ENCODE results near the gene SIM2. TPM values are rescaled to one million over a fixed set of nuclear protein-coding genes. Genes with fewer than 3 reads are reported as not detected.

The SIM2 gene
- total and polyA plus RNA-seq, 5 experiments from 2014 or later: 0.03 to 0.04 TPM; not detected in 3

GRCh38 chr21:36704958-36705678 is 6.2 kb downstream of the SIM2 start:
- H3K4me1 Mint-ChIP-seq: peaks cover 35 to 79% (median 55%) of the 10 kb centered on the region in 4 donors
- POLR2A ChIA-PET: no interaction called here

GRCh38 chr21:36705679-36706481 is 7.0 kb downstream of the SIM2 start:
- POLR2A ChIA-PET: no interaction called here
- peak overlapping the region; percentile 42 to 85 (median 78) for H3K4me3 Mint-ChIP-seq
- H3K9me3 Mint-ChIP-seq: peaks cover 0 to 3% (median 0%) of the 10 kb centered on the region in 9 donors
- peak; percentile 46 to 47 for ATAC-seq
- H3K27me3 Mint-ChIP-seq: peaks cover 43 to 97% (median 69%) of the 10 kb centered on the region in 5 donors
- DNase-seq: no peak
- peak overlapping the region in 1 of 10 donors; percentile 29 for H3K27ac Mint-ChIP-seq
- peaks cover 29 to 71% (median 49%) of the 10 kb centered on the region in 4 donors for H3K4me1 Mint-ChIP-seq
- peaks cover 0 to 20% (median 0%) of the 10 kb centered on the region in 3 donors for H3K36me3 Mint-ChIP-seq

More at GRCh38 chr21:36704958-36705678, 6.2 kb downstream of the SIM2 start:
- ATAC-seq (no peak), DNase-seq (no peak)
- Mint-ChIP-seq H3K4me3 (peak overlapping the region in 7 of 10 donors; percentile 18 to 78 (median 49)), H3K27me3 (peaks cover 46 to 97% (median 77%) of the 10 kb centered on the region in 5 donors), H3K27ac (no peak overlapping the region), H3K9me3 (peaks cover 0 to 3% (median 0%) of the 10 kb centered on the region in 9 donors), H3K36me3 (peaks cover 0 to 21% (median 0%) of the 10 kb centered on the region in 3 donors)

DNA sequence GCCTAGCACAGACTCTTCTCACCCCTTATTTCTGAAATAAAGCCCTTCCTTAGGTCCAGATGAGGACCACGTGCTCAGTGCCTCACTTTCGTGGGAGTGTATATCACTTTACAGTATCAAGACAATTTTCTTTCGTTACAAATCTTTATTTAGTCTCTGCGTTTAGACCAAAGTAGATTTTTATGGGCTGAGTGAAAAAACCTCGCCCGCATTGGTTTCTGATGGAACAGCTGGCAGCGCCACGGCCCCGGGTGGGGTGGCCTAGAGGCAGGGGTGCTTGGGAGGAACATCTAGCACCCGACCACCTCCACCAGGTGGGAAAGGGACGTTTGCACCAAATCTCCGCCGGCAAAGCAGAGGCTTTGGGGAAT is 7.6 kb downstream of the SIM2 start:
- H3K4me1 Mint-ChIP-seq: peaks cover 29 to 65% (median 48%) of the 10 kb centered on the region in 4 donors
- peaks cover 46 to 97% (median 70%) of the 10 kb centered on the region in 5 donors for H3K27me3 Mint-ChIP-seq
- no peak for DNase-seq
- peak overlapping the region in 1 of 10 donors; percentile 29 for H3K27ac Mint-ChIP-seq
- H3K4me3 Mint-ChIP-seq: peak overlapping the region; percentile 42 to 85 (median 78)
- peaks cover 0 to 3% (median 0%) of the 10 kb centered on the region in 9 donors for H3K9me3 Mint-ChIP-seq
- POLR2A ChIA-PET: no interaction called here
- no peak for ATAC-seq
- H3K36me3 Mint-ChIP-seq: peaks cover 0 to 20% (median 0%) of the 10 kb centered on the region in 3 donors

DNA sequence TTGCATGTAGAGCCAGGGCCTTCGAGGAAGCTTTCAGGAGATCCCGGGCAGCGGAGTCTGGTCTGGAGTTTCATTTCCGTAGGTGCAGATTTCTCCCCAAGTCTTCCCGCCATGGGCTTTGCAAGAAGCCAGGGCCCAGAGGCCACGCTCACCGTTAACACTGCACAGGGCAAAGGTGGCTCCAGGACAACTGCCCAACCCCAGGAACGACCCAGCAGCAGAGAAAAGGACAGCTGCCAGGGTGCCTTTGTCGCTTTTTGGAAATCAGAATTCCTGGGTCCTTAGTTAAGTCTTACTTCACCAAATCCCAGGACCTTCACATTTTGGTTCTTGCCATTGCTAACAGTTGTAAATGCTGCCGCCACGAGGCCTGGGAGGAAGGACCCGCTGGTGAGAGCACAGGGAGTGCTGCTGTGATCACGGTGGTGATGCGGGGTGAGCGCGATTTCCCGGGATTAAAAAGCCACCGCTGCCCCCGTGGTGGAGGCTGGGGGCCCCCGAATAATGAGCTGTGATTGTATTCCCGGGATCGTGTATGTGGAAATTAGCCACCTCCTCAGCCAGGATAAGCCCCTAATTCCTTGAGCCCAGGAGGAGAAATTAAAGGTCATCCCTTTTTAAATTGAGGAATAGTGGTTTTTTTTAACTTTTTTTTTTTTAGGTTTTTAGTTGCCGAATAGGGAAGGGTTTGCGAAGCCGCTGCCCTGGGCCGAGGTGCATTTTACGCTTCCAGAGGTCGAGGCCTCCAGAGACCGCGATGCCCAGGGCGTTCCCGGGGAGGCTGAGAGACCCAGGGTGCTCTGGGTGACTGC is 8.2 kb downstream of the SIM2 start:
- Mint-ChIP-seq H3K4me1 (peaks cover 27 to 61% (median 44%) of the 10 kb centered on the region in 4 donors), H3K9me3 (peaks cover 0 to 3% (median 0%) of the 10 kb centered on the region in 9 donors), H3K36me3 (peaks cover 0 to 17% (median 0%) of the 10 kb centered on the region in 3 donors), H3K27ac (peak overlapping the region in 1 of 10 donors; percentile 29), H3K27me3 (peaks cover 43 to 97% (median 63%) of the 10 kb centered on the region in 5 donors), H3K4me3 (peak overlapping the region; percentile 42 to 85 (median 78))
- DNase-seq (peak in 1 of 10 donors; percentile 15), ATAC-seq (no peak)
- POLR2A ChIA-PET: no interaction called here

- DNase-seq (peak in 1 of 10 donors; percentile 15), ATAC-seq (no peak)
- H3K9me3 Mint-ChIP-seq: peaks cover 0 to 3% (median 0%) of the 10 kb centered on the region in 9 donors
- H3K27ac Mint-ChIP-seq: no peak overlapping the region
- H3K4me3 Mint-ChIP-seq: peak overlapping the region in 7 of 10 donors; percentile 54 to 88 (median 62)
- H3K27me3 Mint-ChIP-seq: peaks cover 43 to 97% (median 63%) of the 10 kb centered on the region in 5 donors
- POLR2A ChIA-PET: no interaction called here
- H3K36me3 Mint-ChIP-seq: peaks cover 0 to 17% (median 0%) of the 10 kb centered on the region in 3 donors
- peaks cover 27 to 61% (median 42%) of the 10 kb centered on the region in 4 donors for H3K4me1 Mint-ChIP-seq
Measured at GRCh38 chr21:36707763-36708285, 8.9 kb downstream of the SIM2 start.

- POLR2A ChIA-PET: interaction anchor here (0.6 kb wide), 1 partner anchor 249 kb away, joined by 4 read pairs; no protein-coding TSS in a partner anchor
- H3K27me3 Mint-ChIP-seq: peaks cover 43 to 97% (median 62%) of the 10 kb centered on the region in 5 donors
- H3K4me3 Mint-ChIP-seq: peak overlapping the region in 9 of 10 donors; percentile 54 to 88 (median 62)
- peaks cover 0 to 17% (median 0%) of the 10 kb centered on the region in 3 donors for H3K36me3 Mint-ChIP-seq
- H3K9me3 Mint-ChIP-seq: peaks cover 0 to 3% (median 0%) of the 10 kb centered on the region in 9 donors
- H3K4me1 Mint-ChIP-seq: peaks cover 27 to 58% (median 41%) of the 10 kb centered on the region in 4 donors
- ATAC-seq: no peak
- H3K27ac Mint-ChIP-seq: no peak overlapping the region
- no peak for DNase-seq
Measured at GRCh38 chr21:36708286-36709029, 9.5 kb downstream of the SIM2 start.

DNA sequence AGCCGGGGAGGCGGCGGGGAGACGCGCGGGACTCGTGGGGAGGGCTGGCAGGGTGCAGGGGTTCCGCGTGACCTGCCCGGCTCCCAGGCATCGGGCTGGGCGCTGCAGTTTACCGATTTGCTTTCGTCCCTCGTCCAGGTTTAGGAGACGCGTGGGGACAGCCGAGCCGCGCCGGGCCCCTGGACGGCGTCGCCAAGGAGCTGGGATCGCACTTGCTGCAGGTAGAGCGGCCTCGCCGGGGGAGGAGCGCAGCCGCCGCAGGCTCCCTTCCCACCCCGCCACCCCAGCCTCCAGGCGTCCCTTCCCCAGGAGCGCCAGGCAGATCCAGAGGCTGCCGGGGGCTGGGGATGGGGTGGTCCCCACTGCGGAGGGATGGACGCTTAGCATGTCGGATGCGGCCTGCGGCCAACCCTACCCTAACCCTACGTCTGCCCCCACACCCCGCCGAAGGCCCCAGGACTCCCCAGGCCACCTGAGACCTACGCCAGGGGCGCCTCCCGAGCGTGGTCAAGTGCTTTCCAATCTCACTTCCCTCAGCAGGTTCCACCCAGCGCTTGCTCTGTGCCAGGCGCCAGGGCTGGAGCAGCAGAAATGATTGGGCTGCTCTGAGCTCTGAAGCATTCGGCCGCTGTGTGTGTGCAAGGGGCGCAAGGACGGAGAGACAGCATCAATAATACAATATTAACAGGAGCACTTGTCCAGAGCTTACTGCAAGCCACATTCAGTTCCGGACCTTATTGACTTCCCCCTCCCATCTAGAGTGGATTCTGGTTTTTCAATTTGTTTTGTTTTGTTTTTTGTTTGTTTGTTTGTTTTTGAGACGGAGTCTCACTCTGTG is 10.3 kb downstream of the SIM2 start:
- POLR2A ChIA-PET: no interaction called here
- Mint-ChIP-seq H3K36me3 (peaks cover 0 to 15% (median 0%) of the 10 kb centered on the region in 3 donors), H3K27ac (no peak overlapping the region), H3K9me3 (peaks cover 0 to 3% (median 0%) of the 10 kb centered on the region in 9 donors), H3K4me3 (peak overlapping the region; percentile 4 to 88 (median 66)), H3K4me1 (peaks cover 27 to 51% (median 38%) of the 10 kb centered on the region in 4 donors), H3K27me3 (peaks cover 45 to 97% (median 64%) of the 10 kb centered on the region in 5 donors)
- DNase-seq (peak in 1 of 10 donors; percentile 16), ATAC-seq (no peak)

DNA sequence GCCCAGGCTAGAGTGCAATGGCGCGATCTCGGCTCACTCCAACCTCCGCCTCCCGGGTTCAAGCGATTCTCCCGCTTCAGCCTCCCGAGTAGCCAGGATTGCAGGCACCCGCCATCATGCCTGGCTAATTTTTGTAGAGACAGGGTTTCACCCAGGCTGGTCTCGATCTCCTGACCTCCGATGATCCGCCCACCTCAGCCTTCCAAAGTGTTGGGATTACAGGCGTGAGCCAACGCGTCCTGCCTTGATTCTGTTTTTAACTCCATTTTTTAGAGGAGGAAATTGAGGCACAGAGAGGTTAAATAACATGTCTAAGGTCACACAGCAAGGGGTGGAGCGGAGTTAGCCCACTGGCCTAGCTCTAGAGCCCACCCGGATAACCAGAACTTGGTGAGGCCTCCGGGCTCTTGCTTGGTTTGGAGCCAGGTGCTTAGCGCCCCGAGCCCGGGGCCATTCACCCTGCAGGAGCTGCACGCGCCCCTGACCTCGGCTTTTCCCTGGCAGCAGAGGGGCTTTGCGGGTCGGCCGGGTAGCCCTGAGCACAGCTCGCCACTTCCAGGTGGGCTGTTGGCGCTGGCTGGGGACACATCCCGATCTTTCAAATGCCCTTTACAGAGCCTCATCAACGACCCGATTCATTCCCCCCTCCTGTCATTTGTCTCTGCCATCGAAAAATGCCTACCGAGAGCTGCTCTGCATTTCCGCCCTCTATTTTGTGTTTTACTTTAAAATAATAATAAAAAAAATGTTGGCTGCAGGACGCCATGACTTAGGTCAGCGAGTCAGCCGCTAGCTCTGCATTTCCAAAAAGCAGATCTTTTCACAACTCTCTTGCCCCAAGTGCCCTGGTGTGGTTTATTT is 11.2 kb downstream of the SIM2 start:
- Mint-ChIP-seq H3K9me3 (peaks cover 0 to 3% (median 0%) of the 10 kb centered on the region in 9 donors), H3K4me3 (peak overlapping the region; percentile 4 to 77 (median 66)), H3K27ac (no peak overlapping the region), H3K27me3 (peaks cover 51 to 93% (median 71%) of the 10 kb centered on the region in 5 donors), H3K4me1 (peaks cover 24 to 43% (median 33%) of the 10 kb centered on the region in 4 donors), H3K36me3 (peaks cover 0 to 15% (median 0%) of the 10 kb centered on the region in 3 donors)
- no peak for ATAC-seq
- DNase-seq: peak in 1 of 10 donors; percentile 3
- POLR2A ChIA-PET: no interaction called here

DNA sequence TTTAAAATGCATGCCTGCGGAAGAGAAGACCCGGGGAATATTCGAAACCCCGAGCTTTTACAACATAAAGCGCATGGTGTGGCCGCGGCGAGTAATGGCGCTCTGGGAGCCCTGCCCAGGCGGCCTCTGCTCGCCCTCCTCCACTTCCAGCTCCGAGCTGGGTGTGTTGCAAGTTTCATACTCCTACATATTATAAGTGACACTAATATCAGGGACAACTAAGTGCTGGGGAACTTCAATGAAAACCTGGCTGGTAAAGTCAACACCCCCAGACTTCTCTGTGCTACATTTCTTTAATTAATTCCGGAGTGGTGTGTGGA is 11.8 kb downstream of the SIM2 start:
- Mint-ChIP-seq H3K27ac (no peak overlapping the region), H3K9me3 (peaks cover 0 to 2% (median 0%) of the 10 kb centered on the region in 9 donors), H3K4me1 (peaks cover 19 to 37% (median 28%) of the 10 kb centered on the region in 4 donors), H3K27me3 (peaks cover 51 to 89% (median 74%) of the 10 kb centered on the region in 5 donors), H3K4me3 (peak overlapping the region in 6 of 10 donors; percentile 10 to 58 (median 42)), H3K36me3 (peaks cover 0 to 15% (median 0%) of the 10 kb centered on the region in 3 donors)
- no peak for DNase-seq
- ATAC-seq: no peak
- POLR2A ChIA-PET: no interaction called here

DNA sequence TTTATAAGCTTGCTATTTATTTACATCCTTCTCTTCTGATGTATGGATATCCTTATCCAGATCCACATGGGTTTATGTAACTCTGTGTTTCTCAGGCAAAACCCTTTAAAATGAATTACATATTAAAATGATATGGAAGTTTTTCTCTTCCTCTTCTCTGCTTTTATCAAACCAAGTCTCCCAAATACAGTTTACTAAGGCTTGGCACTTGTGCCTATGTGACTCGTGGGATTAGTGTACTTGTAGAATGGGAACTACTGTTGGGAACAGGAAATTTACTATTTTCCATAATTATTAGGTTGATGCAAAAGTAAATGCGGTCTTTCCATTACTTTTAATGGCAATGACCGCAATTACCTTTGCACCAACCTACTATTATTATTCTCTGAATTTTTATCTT is 14.8 kb downstream of the SIM2 start:
- Mint-ChIP-seq H3K9me3 (peaks cover 0 to 2% (median 0%) of the 10 kb centered on the region in 9 donors), H3K4me3 (no peak overlapping the region), H3K27me3 (peaks cover 41 to 92% (median 73%) of the 10 kb centered on the region in 5 donors), H3K27ac (no peak overlapping the region), H3K4me1 (peaks cover 0 to 10% (median 6%) of the 10 kb centered on the region in 4 donors), H3K36me3 (peaks cover 0 to 5% (median 0%) of the 10 kb centered on the region in 3 donors)
- ATAC-seq (no peak), DNase-seq (no peak)
- POLR2A ChIA-PET: no interaction called here

Data from naive thymus-derived CD8-positive, alpha-beta T cell (primary cell).